ENCODE measurements around the gene RPS6KA4.

The RPS6KA4 gene

GRCh38 chr11:64323373-64323772 lies 35.6 kb upstream of the RPS6KA4 start:
- no peak for TF ChIP-seq CTCF (IDR thresholded peaks at IDR 0.05)

GRCh38 chr11:64324692-64325469 lies 34.1 kb upstream of the RPS6KA4 start:
- no peak for TF ChIP-seq CTCF (IDR thresholded peaks at IDR 0.05)

- no peak for TF ChIP-seq CTCF (IDR thresholded peaks at IDR 0.05)
Measured at GRCh38 chr11:64327375-64327774, 31.6 kb upstream of the RPS6KA4 start.

GRCh38 chr11:64327993-64328392 lies 31.0 kb upstream of the RPS6KA4 start:
- no peak for TF ChIP-seq CTCF (IDR thresholded peaks at IDR 0.05)

GRCh38 chr11:64330888-64331287 lies 28.1 kb upstream of the RPS6KA4 start:
- TF ChIP-seq CTCF (IDR thresholded peaks at IDR 0.05): no peak

- TF ChIP-seq CTCF (IDR thresholded peaks at IDR 0.05): no peak; the same call in 1 of the 2 replicates
Measured at GRCh38 chr11:64331569-64332371, 27.2 kb upstream of the RPS6KA4 start.

- TF ChIP-seq CTCF (IDR thresholded peaks at IDR 0.05): no peak
Measured at GRCh38 chr11:64333556-64333955, 25.4 kb upstream of the RPS6KA4 start.

All from LNCAP (cell line).